Measurements from ENCODE around the gene JAML. TPM values are rescaled to one million over a fixed set of nuclear protein-coding genes. Genes with fewer than 3 reads are reported as not detected.

The JAML gene
- total and polyA plus RNA-seq, 9 of the 15 experiments (the other 6 are each of a cell fraction or from before 2014, with no cell fraction given), result 0.05 to 0.32 (median 0.22) TPM; not detected in 4

GRCh38 chr11:118180300-118180703 is 44.5 kb downstream of the JAML start (continued):
- TF ChIP-seq GTF3C2 (IDR thresholded peaks at IDR 0.05; ENCODE audit: borderline replicate concordance, extremely low read depth, insufficient read length) (no peak), PYGO2 (tag; IDR thresholded peaks at IDR 0.05) (no peak)

DNA sequence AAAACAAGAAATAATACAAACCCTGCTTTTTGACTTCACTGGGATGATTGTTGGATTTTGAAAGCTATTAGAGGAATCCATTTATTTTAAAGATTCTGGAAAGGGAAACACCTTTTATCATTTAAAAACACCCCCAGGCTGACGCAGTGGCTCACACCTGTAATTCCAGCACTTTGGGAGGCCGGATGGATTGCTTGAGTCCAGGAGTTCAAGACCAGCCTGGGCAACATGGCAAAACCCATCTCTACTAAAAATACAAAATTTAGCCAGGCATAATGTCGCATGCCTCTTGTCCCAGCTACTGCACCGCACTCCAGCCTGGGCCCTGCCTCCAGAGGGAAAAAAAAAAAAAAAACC is 48.1 kb downstream of the JAML start:
- Histone ChIP-seq H3K36me3 (ENCODE audit: control insufficient read depth, insufficient read depth, low read length) (no peaks in the 10 kb centered on the region), H3K9me1 (ENCODE audit: control insufficient read depth, insufficient read depth, low read length) (no peaks in the 10 kb centered on the region), H3K27ac (ENCODE audit: extremely low read depth, low read depth, low read length) (no peak overlapping the region), H3K79me2 (ENCODE audit: control insufficient read depth, insufficient read depth, low read length) (no peaks in the 10 kb centered on the region), H3K9me3 (replicated peaks; ENCODE audit: control insufficient read depth, insufficient read depth, low read depth, low read length) (no peaks in the 10 kb centered on the region), H3K9ac (ENCODE audit: insufficient read depth in 1 of 2, low read depth in 2 of 2, low read length in 2 of 2) (no peak overlapping the region), H3K4me1 (replicated peaks in 1 of 2; ENCODE audit: control insufficient read depth in 2 of 2, insufficient read depth in 2 of 2, low read length in 2 of 2) (peaks cover 0 to 5% of the 10 kb centered on the region in 2 experiments; a peak in 1 of 5 replicates), H4K20me1 (replicated peaks; ENCODE audit: control insufficient read depth, insufficient read depth, low read length) (0 out of 2 replicates have a peak, but pooled peaks cover 6% of the 10 kb centered on the region), H3K4me2 (ENCODE audit: insufficient read depth, low read length) (no peak overlapping the region), H3K4me3 (no peak overlapping the region), H2AFZ (ENCODE audit: low read depth, low read length) (no peak overlapping the region), H3K27me3 (ENCODE audit: control insufficient read depth in 2 of 2, insufficient read depth in 2 of 2, low read length in 2 of 2) (peaks cover 30 to 54% of the 10 kb centered on the region in 2 experiments)
- FAIRE-seq (no peak), DNase-seq (ENCODE audit: extremely low read depth in 1 of 4, low spot score in 3 of 4) (no peak), ATAC-seq (no peak)
- ChIA-PET POLR2A (no interaction called here), CTCF (ENCODE audit: low intra/inter-chr PET ratio) (no interaction called here)
- no TSS peak for BruUV-seq (replicated peaks)
- intact Hi-C loops (cut with micrococcal nuclease), result loop anchor here (10.0 kb wide), 1 partner anchor 232 kb away; no protein-coding TSS in a partner anchor
- in situ Hi-C loops (cut with MboI), result no loop called here
- WGBS (ENCODE audit: insufficient coverage, low coverage, missing lambda C conversion rate), result 17% methylated on average over 4 of the region's 4 CpGs
- TF ChIP-seq SIX5 (IDR thresholded peaks at IDR 0.05; ENCODE audit: borderline replicate concordance in 1 of 2, insufficient read depth in 1 of 2, low read depth in 1 of 2, low read length in 2 of 2), result no peak
- no peak for TF ChIP-seq ESRRB (CRISPR knock-in tag; IDR thresholded peaks at IDR 0.05; ENCODE audit: borderline replicate concordance)
- TF ChIP-seq, protein P1, sequence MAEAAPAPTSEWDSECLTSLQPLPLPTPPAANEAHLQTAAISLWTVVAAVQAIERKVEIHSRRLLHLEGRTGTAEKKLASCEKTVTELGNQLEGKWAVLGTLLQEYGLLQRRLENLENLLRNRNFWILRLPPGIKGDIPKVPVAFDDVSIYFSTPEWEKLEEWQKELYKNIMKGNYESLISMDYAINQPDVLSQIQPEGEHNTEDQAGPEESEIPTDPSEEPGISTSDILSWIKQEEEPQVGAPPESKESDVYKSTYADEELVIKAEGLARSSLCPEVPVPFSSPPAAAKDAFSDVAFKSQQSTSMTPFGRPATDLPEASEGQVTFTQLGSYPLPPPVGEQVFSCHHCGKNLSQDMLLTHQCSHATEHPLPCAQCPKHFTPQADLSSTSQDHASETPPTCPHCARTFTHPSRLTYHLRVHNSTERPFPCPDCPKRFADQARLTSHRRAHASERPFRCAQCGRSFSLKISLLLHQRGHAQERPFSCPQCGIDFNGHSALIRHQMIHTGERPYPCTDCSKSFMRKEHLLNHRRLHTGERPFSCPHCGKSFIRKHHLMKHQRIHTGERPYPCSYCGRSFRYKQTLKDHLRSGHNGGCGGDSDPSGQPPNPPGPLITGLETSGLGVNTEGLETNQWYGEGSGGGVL (CRISPR knock-in tag; IDR thresholded peaks at IDR 0.05), result no peak
- no peak for TF ChIP-seq KDM1A (IDR thresholded peaks at IDR 0.05)
- no peak for TF ChIP-seq VEZF1 (CRISPR knock-in tag; IDR thresholded peaks at IDR 0.05)
- no peak for TF ChIP-seq JUNB (CRISPR knock-in tag; conservative IDR thresholded peaks at IDR 0.05)
- TF ChIP-seq, protein P2, sequence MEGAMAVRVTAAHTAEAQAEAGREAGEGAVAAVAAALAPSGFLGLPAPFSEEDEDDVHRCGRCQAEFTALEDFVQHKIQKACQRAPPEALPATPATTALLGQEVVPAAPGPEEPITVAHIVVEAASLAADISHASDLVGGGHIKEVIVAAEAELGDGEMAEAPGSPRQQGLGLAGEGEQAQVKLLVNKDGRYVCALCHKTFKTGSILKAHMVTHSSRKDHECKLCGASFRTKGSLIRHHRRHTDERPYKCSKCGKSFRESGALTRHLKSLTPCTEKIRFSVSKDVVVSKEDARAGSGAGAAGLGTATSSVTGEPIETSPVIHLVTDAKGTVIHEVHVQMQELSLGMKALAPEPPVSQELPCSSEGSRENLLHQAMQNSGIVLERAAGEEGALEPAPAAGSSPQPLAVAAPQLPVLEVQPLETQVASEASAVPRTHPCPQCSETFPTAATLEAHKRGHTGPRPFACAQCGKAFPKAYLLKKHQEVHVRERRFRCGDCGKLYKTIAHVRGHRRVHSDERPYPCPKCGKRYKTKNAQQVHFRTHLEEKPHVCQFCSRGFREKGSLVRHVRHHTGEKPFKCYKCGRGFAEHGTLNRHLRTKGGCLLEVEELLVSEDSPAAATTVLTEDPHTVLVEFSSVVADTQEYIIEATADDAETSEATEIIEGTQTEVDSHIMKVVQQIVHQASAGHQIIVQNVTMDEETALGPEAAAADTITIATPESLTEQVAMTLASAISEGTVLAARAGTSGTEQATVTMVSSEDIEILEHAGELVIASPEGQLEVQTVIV (CRISPR knock-in tag; IDR thresholded peaks at IDR 0.05; ENCODE audit: borderline replicate concordance), result no peak
- no peak for TF ChIP-seq ZNF124 (CRISPR knock-in tag; IDR thresholded peaks at IDR 0.05)
